ENCODE data around the gene SMIM45.

Gene SMIM45

GRCh38 chr22:41968601-41969000 lies 16.7 kb downstream of the SMIM45 start:
- TF ChIP-seq POLR2A (IDR thresholded peaks at IDR 0.05) (no peak), CTCF (IDR thresholded peaks at IDR 0.05) (no peak)
- Histone ChIP-seq H3K4me3 (no peak overlapping the region), H3K36me3 (no peaks in the 10 kb centered on the region), H3K27ac (no peak overlapping the region), H3K9me3 (no peaks in the 10 kb centered on the region), H3K4me1 (no peaks in the 10 kb centered on the region), H3K27me3 (no peaks in the 10 kb centered on the region)
- ATAC-seq (no peak), DNase-seq (no peak)
- 49% methylated on average over 6 of the region's 9 CpGs for WGBS (ENCODE audit: insufficient coverage, low coverage, low lambda C conversion rate, missing lambda C conversion rate)
- intact Hi-C loops (cut with DNase I): loop anchor here in 1 of 2 donors (10.0 kb wide), 1 partner anchor 466 kb away; the partner anchor contains the start of gene NFAM1

DNA sequence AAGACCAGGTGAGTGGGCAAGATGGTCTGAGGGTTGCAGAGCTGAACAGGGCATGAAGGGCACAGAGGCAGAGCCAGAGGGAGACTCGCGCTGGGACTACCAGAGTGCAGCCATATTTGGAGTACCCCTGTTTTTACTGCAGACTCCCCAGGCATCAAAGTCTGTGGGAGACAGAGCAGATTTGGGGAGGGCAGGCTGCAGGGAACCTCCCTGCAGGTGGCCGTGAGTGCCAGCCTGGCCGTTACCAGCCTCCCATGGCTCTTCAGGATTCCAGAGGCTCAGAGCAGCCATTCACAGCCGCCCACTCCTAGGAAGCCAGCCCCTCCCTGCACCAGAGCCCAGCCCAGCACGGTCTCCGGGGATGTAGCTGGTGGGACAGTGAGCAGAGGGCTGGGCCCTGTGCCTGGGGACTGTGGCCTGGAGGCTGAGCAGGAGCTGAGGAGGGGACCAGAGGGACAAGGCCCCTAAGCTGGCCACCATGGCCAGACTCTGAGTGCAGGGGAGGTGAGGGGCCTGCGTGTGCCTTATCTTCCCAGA lies 17.2 kb downstream of the SMIM45 start, which contains the start of gene SEPTIN3:
TSS of gene SEPTIN3 (plus strand) at position 334 of the 537 bp plus-strand sequence. CDS start 2,050 bp downstream, outside the sequence.
- intact Hi-C loops (cut with DNase I): loop anchor here in 1 of 2 donors (10.0 kb wide), 1 partner anchor 466 kb away; the partner anchor contains the start of gene NFAM1
- no peak for TF ChIP-seq POLR2A (IDR thresholded peaks at IDR 0.05)
- TF ChIP-seq CTCF (IDR thresholded peaks at IDR 0.05): no peak
- ATAC-seq (no peak), DNase-seq (no peak)
- H3K4me1 ChIP-seq: no peaks in the 10 kb centered on the region
- 90% methylated on average over 2 of the region's 8 CpGs for WGBS (ENCODE audit: insufficient coverage, low coverage, low lambda C conversion rate, missing lambda C conversion rate)
- H3K36me3 ChIP-seq: no peaks in the 10 kb centered on the region
- no peak within 1 kb of the TSS for H3K4me3 ChIP-seq
- no peaks in the 10 kb centered on the region for H3K9me3 ChIP-seq
- no peak within 1 kb of the TSS for H3K27ac ChIP-seq
- H3K27me3 ChIP-seq: no peaks in the 10 kb centered on the region

DNA sequence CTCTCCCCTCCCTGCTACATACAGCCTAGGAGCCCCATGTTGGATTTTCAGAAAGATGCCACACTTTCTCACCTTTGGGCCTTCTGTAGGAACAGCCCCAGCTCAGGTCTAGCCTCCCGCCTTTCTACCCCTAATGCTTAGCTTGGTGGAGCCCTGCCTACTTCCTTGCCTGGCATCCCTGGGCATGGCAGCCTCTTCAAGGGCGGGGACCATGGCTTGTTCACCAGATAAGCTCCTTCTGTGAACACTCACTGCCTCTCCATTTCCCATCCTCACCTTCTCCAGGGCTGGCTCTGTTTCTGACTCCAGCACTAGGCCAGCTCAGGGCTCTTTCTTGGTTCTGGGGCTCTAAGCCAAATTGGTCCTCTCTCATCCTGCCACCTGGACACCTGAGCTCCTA lies 18.7 kb downstream of the SMIM45 start:
- Histone ChIP-seq H3K4me1 (no peaks in the 10 kb centered on the region), H3K27me3 (no peaks in the 10 kb centered on the region), H3K36me3 (no peaks in the 10 kb centered on the region), H3K9me3 (no peaks in the 10 kb centered on the region), H3K27ac (no peak overlapping the region), H3K4me3 (no peak overlapping the region)
- WGBS (ENCODE audit: insufficient coverage, low coverage, low lambda C conversion rate, missing lambda C conversion rate): 50% methylated on average over 1 of the region's 2 CpGs
- ATAC-seq: no peak
- TF ChIP-seq CTCF (IDR thresholded peaks at IDR 0.05) (no peak), POLR2A (IDR thresholded peaks at IDR 0.05) (no peak)
- DNase-seq: no peak
- intact Hi-C loops (cut with DNase I): no loop called here

DNA sequence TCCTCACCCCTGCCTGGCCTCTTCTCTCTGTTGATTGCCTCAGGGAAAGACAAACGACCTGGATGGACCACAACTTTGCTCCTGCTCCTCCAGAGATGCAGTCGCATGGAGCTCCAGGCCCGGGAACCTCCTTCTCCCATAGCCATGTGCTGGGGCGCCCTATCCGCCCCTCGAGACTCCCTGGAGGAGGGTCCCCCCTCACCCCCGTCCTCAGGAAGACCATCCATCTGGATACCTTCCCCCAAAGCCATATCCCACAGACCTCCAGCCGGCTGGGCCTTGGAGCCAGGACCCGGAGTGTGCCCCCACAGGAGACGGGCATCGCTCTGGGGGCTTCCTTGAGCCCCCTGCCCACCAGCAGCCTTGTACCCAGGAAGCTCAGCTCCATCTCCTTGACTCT lies 19.5 kb downstream of the SMIM45 start:
- no peaks in the 10 kb centered on the region for H3K36me3 ChIP-seq
- no peak overlapping the region for H3K4me3 ChIP-seq
- intact Hi-C loops (cut with DNase I): no loop called here
- peaks cover 0 to 3% (median 1%) of the 10 kb centered on the region in 4 donors for H3K4me1 ChIP-seq
- H3K27ac ChIP-seq: no peak overlapping the region
- ATAC-seq: no peak
- no peaks in the 10 kb centered on the region for H3K9me3 ChIP-seq
- no peak for TF ChIP-seq POLR2A (IDR thresholded peaks at IDR 0.05)
- no peak for TF ChIP-seq CTCF (IDR thresholded peaks at IDR 0.05)
- no peaks in the 10 kb centered on the region for H3K27me3 ChIP-seq
- DNase-seq: no peak
- WGBS (ENCODE audit: insufficient coverage, low coverage, low lambda C conversion rate, missing lambda C conversion rate): no CpG with 5 or more reads among the region's 11 CpGs
